HG03025 (cell line): ENCODE results near the gene IMPG2.

ENCODE experiments used
- ATAC-seq: cut with Tn5 transposase; IDR thresholded peaks from one replicate; pipeline ENCODE4 v1.9.1; 2021; ENCODE audit warnings: mild to moderate bottlenecking, moderate library complexity; ENCODE audit not compliant: unreplicated experiment, low FRiP score

Gene IMPG2

DNA sequence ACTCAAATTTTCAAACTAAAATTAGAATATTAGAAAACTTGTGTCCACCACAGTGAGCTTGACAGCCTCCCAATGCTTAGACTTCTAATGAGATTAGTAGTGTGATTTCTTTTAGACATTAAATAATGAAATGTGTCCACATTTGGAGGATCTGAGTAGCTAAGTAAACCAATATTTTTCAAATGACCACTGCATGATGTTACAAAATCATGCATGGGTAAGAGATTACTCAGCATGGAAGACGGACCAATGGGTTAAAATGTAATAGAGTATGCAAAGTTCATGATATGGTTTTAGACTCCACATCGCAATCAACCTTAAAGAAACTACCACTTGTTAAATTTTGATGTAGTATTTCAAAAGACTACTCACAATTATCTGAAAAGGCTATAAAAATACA, 130.6 kb downstream of the IMPG2 start:
- ATAC-seq = no peak

GRCh38 chr3:101189176-101189575, 131.2 kb downstream of the IMPG2 start:
- ATAC-seq = no peak

GRCh38 chr3:101185341-101185740, 135.0 kb downstream of the IMPG2 start:
- ATAC-seq = no peak

DNA sequence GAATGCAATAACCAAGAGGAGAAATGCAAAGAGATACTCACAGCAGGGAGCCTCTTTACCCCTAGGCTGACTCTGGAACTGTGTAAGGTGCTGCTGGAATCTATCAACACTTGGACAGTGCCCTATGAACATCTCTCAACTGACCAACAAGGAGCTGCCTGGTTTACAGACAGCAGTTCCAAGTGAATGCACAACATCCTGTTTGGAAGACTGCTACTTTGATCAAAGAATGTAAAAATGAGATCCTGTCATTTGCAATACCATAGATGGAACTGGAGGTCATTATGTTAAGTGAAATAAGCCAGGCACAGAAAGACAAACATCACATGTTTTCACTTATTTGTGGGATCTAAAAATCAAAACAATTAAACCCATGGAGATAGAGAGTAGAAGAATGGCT, 136.3 kb downstream of the IMPG2 start:
- no peak for ATAC-seq

DNA sequence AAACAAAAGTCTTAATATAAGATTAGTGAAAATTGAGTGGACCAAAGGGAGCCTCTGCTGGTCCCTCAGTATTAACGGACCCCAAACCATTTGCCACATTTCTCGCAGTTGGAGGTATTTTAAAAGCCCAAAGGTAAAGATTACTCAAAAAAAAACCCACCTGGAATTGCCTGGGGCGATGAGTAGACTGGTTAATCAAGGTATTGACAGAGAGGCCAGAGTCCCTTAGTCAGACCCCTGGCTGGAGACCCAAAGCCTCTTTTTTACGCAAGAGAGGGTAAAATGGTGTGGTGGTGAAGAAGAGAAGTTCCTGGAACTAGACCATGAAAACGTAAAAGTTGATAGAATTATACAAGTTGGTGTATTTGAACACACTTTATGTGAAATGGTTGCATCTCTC, 137.2 kb downstream of the IMPG2 start:
- no peak for ATAC-seq

- ATAC-seq = no peak
These were observed 137.6 kb downstream of the IMPG2 start for GRCh38 chr3:101182734-101183133.

- ATAC-seq = no peak
These were observed 138.6 kb downstream of the IMPG2 start for GRCh38 chr3:101181801-101182200.

- ATAC-seq = no peak
These were observed 140.7 kb downstream of the IMPG2 start for GRCh38 chr3:101179637-101180036.

DNA sequence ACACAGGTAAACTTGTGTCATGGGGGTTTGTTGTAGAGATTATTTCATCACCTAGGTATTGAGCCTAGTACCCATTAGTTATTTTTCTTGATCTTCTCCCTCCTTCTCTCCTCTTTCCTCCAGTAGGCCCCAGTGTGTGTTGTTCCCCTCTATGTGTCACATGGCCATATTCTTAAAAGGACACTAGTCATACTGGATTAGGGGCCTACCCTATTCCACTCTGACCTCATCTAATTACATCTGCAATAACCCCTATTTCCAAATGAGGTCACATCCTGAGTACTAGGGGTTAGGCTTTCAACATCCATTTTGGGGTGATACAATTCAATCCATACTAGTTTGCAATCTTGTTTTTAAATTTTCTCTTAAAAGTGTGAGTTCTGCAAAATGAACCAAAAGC, 142.8 kb downstream of the IMPG2 start:
- no peak for ATAC-seq
